ENCODE data around the gene C1R. TPM values are rescaled to one million over a fixed set of nuclear protein-coding genes. Genes with fewer than 3 reads are reported as not detected.

Gene C1R
- total RNA-seq, 3 donors from 2014 or later (not counting 1 experiment from before 2014, with no cell fraction given) = 6.4 to 7.8 (median 6.6) TPM

GRCh38 chr12:7066596-7066995 is 25.6 kb downstream of the C1R start:
- peaks cover 4 to 9% of the 10 kb centered on the region in 2 donors for H3K27me3 Mint-ChIP-seq (ENCODE audit: low read depth in 2 of 2)
- Histone ChIP-seq H3K27me3 (ENCODE audit: control insufficient read depth, insufficient read depth, low read length) (no peaks in the 10 kb centered on the region), H3K27ac (ENCODE audit: low read length) (no peak overlapping the region), H3K36me3 (ENCODE audit: control insufficient read depth, insufficient read depth, low read length) (no peaks in the 10 kb centered on the region), H3K9me3 (ENCODE audit: control insufficient read depth, insufficient read depth, low read length) (no peaks in the 10 kb centered on the region), H3K4me3 (ENCODE audit: low read length) (no peak overlapping the region), H3K4me1 (ENCODE audit: control insufficient read depth, insufficient read depth, low read length) (no peaks in the 10 kb centered on the region)
- H3K4me3 Mint-ChIP-seq = no peak overlapping the region
- no peaks in the 10 kb centered on the region for H3K36me3 Mint-ChIP-seq
- ATAC-seq (no peak), DNase-seq (no peak)
- intact Hi-C loops (cut with micrococcal nuclease) = no loop called here
- H3K9me3 Mint-ChIP-seq = no peaks in the 10 kb centered on the region
- WGBS (ENCODE audit: insufficient coverage) = 92% methylated on average over 1 of the region's 2 CpGs
- no peak for TF ChIP-seq CTCF (IDR thresholded peaks at IDR 0.05)
- no peaks in the 10 kb centered on the region for H3K4me1 Mint-ChIP-seq
- H3K27ac Mint-ChIP-seq = no peak overlapping the region

GRCh38 chr12:7065073-7065623 is 27.1 kb downstream of the C1R start:
- H3K27ac Mint-ChIP-seq = no peak overlapping the region
- WGBS (ENCODE audit: insufficient coverage) = 99% methylated on average over 5 of the region's 7 CpGs

GRCh38 chr12:7064516-7064915 is 27.7 kb downstream of the C1R start:
- H3K9me3 ChIP-seq (ENCODE audit: control insufficient read depth, insufficient read depth, low read length) = no peaks in the 10 kb centered on the region
- Mint-ChIP-seq H3K36me3 (no peaks in the 10 kb centered on the region), H3K9me3 (no peaks in the 10 kb centered on the region), H3K4me3 (no peak overlapping the region), H3K27ac (no peak overlapping the region), H3K4me1 (no peaks in the 10 kb centered on the region), H3K27me3 (ENCODE audit: low read depth in 2 of 2) (peaks cover 7 to 14% of the 10 kb centered on the region in 2 donors)
- H3K27ac ChIP-seq (ENCODE audit: low read length) = no peak overlapping the region
- 76% methylated on average over 3 of the region's 3 CpGs for WGBS (ENCODE audit: insufficient coverage)
- H3K4me3 ChIP-seq (ENCODE audit: low read length) = no peak overlapping the region
- ATAC-seq = no peak
- intact Hi-C loops (cut with micrococcal nuclease) = no loop called here
- no peaks in the 10 kb centered on the region for H3K4me1 ChIP-seq (ENCODE audit: control insufficient read depth, insufficient read depth, low read length)
- no peaks in the 10 kb centered on the region for H3K27me3 ChIP-seq (ENCODE audit: control insufficient read depth, insufficient read depth, low read length)
- no peaks in the 10 kb centered on the region for H3K36me3 ChIP-seq (ENCODE audit: control insufficient read depth, insufficient read depth, low read length)
- TF ChIP-seq CTCF (IDR thresholded peaks at IDR 0.05) = no peak
- no peak for DNase-seq

More at GRCh38 chr12:7065073-7065623, 27.1 kb downstream of the C1R start:
- Mint-ChIP-seq H3K4me3 (no peak overlapping the region), H3K27me3 (ENCODE audit: low read depth in 2 of 2) (peaks cover 7 to 11% of the 10 kb centered on the region in 2 donors), H3K4me1 (no peaks in the 10 kb centered on the region), H3K9me3 (no peaks in the 10 kb centered on the region), H3K36me3 (no peaks in the 10 kb centered on the region)
- Histone ChIP-seq H3K27ac (ENCODE audit: low read length) (no peak overlapping the region), H3K4me1 (ENCODE audit: control insufficient read depth, insufficient read depth, low read length) (no peaks in the 10 kb centered on the region), H3K27me3 (ENCODE audit: control insufficient read depth, insufficient read depth, low read length) (no peaks in the 10 kb centered on the region), H3K4me3 (ENCODE audit: low read length) (no peak overlapping the region), H3K9me3 (ENCODE audit: control insufficient read depth, insufficient read depth, low read length) (no peaks in the 10 kb centered on the region), H3K36me3 (ENCODE audit: control insufficient read depth, insufficient read depth, low read length) (no peaks in the 10 kb centered on the region)
- intact Hi-C loops (cut with micrococcal nuclease) = no loop called here
- ATAC-seq (no peak), DNase-seq (no peak)
- no peak for TF ChIP-seq CTCF (IDR thresholded peaks at IDR 0.05)

- Mint-ChIP-seq H3K4me1 (no peaks in the 10 kb centered on the region), H3K4me3 (no peak overlapping the region), H3K9me3 (no peaks in the 10 kb centered on the region), H3K27ac (no peak overlapping the region), H3K36me3 (no peaks in the 10 kb centered on the region), H3K27me3 (ENCODE audit: low read depth in 2 of 2) (peaks cover 7 to 14% of the 10 kb centered on the region in 2 donors)
- Histone ChIP-seq H3K27ac (ENCODE audit: low read length) (no peak overlapping the region), H3K4me1 (ENCODE audit: control insufficient read depth, insufficient read depth, low read length) (no peaks in the 10 kb centered on the region), H3K27me3 (ENCODE audit: control insufficient read depth, insufficient read depth, low read length) (no peaks in the 10 kb centered on the region), H3K4me3 (ENCODE audit: low read length) (no peak overlapping the region), H3K9me3 (ENCODE audit: control insufficient read depth, insufficient read depth, low read length) (no peaks in the 10 kb centered on the region), H3K36me3 (ENCODE audit: control insufficient read depth, insufficient read depth, low read length) (no peaks in the 10 kb centered on the region)
- no peak for DNase-seq
- no peak for ATAC-seq
- intact Hi-C loops (cut with micrococcal nuclease) = no loop called here
- TF ChIP-seq CTCF (IDR thresholded peaks at IDR 0.05) = no peak
- WGBS (ENCODE audit: insufficient coverage) = 97% methylated on average over 7 of the region's 7 CpGs
Measured at GRCh38 chr12:7061596-7061995, 30.6 kb downstream of the C1R start.

Data from natural killer cell (primary cell).